Skeletal muscle tissue (tissue), 4 donors: ENCODE measurements around the gene DOK7. TPM values are rescaled to one million over a fixed set of nuclear protein-coding genes. Genes with fewer than 3 reads are reported as not detected.

ENCODE experiments used
- H3K27ac ChIP-seq: one replicate; pipeline ENCODE4 v1.7.0; 2013; ENCODE audit warnings: mild to moderate bottlenecking, low read depth, low read length, inconsistent platforms
- H3K27me3 ChIP-seq, 3 donors: one replicate each; pipeline ENCODE4 v1.7.0; 2013; ENCODE audit warnings: low read length in 3 of 3; ENCODE audit not compliant: control insufficient read depth in 3 of 3, insufficient read depth in 3 of 3
- H3K36me3 ChIP-seq, 3 donors: one replicate each; pipeline ENCODE4 v1.7.0; 2013; ENCODE audit warnings: low read length in 3 of 3; ENCODE audit not compliant: control insufficient read depth in 3 of 3, insufficient read depth in 3 of 3
- H3K4me1 ChIP-seq, 3 donors: one replicate each; pipeline ENCODE4 v1.7.0; 2013; ENCODE audit warnings: low read length in 3 of 3, mild to moderate bottlenecking in 3 of 3; ENCODE audit not compliant: control insufficient read depth in 3 of 3, insufficient read depth in 3 of 3
- H3K4me3 ChIP-seq, 3 donors: one replicate each; pipeline ENCODE4 v1.7.0; 2013; ENCODE audit warnings: low read length in 3 of 3
- H3K9ac ChIP-seq, 3 donors: one replicate each; pipeline ENCODE4 v1.7.0; 2013; ENCODE audit warnings: low read length in 3 of 3, mild to moderate bottlenecking in 3 of 3, moderate library complexity in 2 of 3, low read depth in 1 of 3
- H3K9me3 ChIP-seq, 3 donors: one replicate each; pipeline ENCODE4 v1.7.0; 2013; ENCODE audit warnings: low read length in 3 of 3; ENCODE audit not compliant: control insufficient read depth in 3 of 3
- total RNA-seq: library from RNA; depleted of rRNA; stranded (reverse); fragments of >200 nt; gene quantifications from one replicate; pipeline ENCODE4 v1.2.3, GENCODE V29; 2014
- donor health status: Osteomylitis.

DOK7 gene
- total RNA-seq, 1 donor from 2014 or later: 9.9 TPM

DNA sequence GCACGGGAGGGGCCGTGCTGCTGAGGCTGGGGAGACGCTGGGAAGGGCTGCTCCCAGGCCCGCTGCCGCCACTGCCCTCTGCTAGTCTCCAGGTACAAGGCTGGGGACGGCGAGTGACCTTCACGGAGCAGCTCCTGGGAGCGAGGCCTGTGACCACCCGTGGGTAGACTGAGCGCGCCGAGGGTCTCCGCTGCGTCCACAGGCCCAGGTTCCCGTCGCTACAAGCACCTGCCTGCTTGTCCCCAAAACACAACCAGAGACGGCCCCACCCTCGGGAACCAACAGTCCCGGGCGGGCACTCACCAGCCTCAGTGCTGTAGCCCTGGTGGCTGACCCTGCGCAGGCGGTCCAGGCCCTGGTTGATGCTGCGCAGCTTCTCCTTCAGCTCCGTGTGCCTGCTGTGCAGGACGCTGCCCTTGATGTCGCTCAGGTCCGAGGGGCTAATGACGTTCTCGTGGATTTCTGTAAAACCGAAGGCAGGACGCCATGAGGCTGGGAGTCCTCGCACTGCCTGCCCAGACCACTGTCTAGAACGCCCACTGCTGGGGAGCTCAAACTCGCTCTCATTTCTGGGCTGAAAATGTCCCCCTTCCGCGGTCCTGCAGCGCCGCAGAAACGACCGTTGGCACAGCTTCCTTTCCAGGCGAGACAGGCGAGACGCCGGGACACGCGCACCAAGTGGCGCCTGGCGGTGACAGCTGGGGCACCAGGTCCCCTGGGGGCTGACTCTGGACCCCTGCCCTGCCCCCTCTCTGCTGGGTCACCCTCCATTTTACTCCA, 54.8 kb downstream of the DOK7 start:
- H3K27ac ChIP-seq: no peak overlapping the region
- peaks cover 75 to 80% (median 77%) of the 10 kb centered on the region in 3 donors for H3K36me3 ChIP-seq
- no peak overlapping the region for H3K4me3 ChIP-seq
- H3K9me3 ChIP-seq: no peaks in the 10 kb centered on the region
- H3K4me1 ChIP-seq: no peaks in the 10 kb centered on the region
- H3K9ac ChIP-seq: no peak overlapping the region
- no peaks in the 10 kb centered on the region for H3K27me3 ChIP-seq

DNA sequence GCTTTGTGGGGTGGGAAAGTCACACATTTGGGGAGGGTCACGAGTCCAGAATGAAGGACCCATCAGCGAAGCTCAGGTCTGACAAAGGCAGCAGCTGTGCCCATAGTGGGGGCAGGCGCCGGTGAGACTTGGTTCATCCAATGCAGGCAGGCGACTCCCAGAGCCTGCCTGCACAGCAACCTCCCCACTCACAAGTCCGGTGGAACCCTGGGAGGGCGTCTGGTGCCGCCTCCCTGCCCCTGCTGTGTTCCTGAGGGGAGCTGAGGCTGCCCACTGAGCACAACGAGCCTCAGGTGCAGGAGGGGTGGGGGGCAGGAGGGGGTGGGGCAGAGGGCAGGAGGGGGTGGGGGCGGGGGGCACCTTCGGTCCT, 55.4 kb downstream of the DOK7 start:
- no peak overlapping the region for H3K4me3 ChIP-seq
- no peaks in the 10 kb centered on the region for H3K9me3 ChIP-seq
- no peaks in the 10 kb centered on the region for H3K4me1 ChIP-seq
- H3K27ac ChIP-seq: no peak overlapping the region
- H3K36me3 ChIP-seq: peaks cover 76 to 79% (median 78%) of the 10 kb centered on the region in 3 donors
- no peak overlapping the region for H3K9ac ChIP-seq
- no peaks in the 10 kb centered on the region for H3K27me3 ChIP-seq

DNA sequence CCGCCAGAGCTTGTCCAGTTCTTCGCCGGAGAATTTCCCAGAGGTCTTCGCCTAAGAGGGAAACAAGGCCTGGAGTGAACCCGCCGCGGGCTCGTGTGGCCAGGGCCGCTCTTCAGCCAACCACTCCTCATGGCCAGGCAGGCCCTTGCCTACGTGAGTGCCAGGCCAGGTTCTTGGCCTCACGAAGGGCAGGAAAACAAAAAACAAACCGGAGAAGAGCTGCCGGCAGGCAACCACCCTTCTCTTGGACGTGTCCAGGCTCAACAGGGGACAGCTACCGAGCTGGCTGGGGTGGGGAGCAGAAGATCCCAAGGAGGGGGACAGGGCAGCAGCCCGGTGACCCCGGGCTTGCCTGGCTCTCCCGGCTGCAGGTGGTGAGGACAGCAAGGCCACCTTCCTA, 55.8 kb downstream of the DOK7 start:
- no peaks in the 10 kb centered on the region for H3K9me3 ChIP-seq

DNA sequence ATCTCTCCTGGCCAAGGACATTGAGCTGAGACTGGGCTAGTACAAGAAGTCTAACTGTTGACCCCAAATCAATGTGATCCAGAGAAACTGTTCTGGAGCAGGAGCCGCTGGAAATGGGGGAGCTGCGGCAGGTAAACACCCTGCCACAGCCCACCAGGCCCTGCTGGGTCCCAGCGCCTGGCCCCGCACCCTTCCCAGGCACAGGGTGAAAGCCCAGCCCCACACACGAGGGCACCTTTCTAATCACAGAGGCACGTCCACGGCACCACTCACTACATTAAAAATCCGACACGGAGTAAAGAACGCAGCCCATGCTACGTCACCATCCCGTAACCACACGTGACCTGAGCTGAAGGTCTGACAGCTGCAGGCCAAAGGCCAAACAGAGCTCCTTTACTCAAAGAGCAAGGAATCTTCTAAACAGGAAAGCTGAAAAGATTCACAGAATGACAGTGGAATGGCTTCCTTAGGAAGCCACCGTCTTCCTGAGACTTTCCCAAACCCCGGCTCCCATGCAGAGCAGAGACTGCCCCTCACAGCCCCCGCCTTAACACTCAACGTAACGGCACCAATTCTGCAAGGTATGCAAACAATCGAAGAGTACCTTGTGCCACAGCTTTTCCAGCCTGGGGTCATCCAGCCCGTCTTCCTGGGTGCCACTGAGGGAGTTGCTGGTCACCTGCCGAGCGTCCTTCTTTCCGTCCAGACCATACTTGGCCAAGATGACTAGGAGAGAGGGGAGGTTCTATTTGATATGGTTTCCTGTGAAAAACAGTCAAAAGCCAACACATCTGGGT, 56.6 kb downstream of the DOK7 start:
- H3K9me3 ChIP-seq: no peaks in the 10 kb centered on the region
- H3K9ac ChIP-seq: no peak overlapping the region
- H3K4me3 ChIP-seq: no peak overlapping the region
- H3K27ac ChIP-seq: no peak overlapping the region
- no peaks in the 10 kb centered on the region for H3K27me3 ChIP-seq
- H3K36me3 ChIP-seq: peaks cover 72 to 78% (median 75%) of the 10 kb centered on the region in 3 donors
- H3K4me1 ChIP-seq: no peaks in the 10 kb centered on the region

More for the DNA sequence above, 55.8 kb downstream of the DOK7 start:
- Histone ChIP-seq H3K4me3 (no peak overlapping the region), H3K27me3 (no peaks in the 10 kb centered on the region), H3K9ac (no peak overlapping the region), H3K27ac (no peak overlapping the region), H3K36me3 (peaks cover 72 to 78% (median 76%) of the 10 kb centered on the region in 3 donors), H3K4me1 (no peaks in the 10 kb centered on the region)

DNA sequence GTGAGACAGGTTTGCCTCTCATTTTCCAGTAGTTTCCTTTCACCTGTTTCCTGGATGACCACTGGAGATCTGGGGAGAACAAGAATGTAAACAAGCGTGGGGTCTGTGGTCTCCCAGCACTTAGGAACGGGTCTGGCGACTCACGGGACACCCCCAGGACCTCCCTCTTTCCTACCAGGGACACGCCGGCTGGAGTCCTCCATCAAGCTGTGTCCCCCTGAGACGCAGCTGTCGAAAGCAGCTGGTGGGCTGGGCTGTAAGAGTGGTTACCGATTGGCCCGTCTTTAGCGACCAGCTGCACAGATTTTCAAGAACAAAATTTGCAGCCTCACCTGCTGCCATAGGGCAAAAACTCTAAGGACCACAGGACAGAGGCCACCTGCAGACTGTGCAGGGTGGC, 57.2 kb downstream of the DOK7 start:
- Histone ChIP-seq H3K9ac (no peak overlapping the region), H3K36me3 (peaks cover 68 to 78% (median 77%) of the 10 kb centered on the region in 3 donors), H3K9me3 (no peaks in the 10 kb centered on the region), H3K27ac (no peak overlapping the region), H3K4me1 (no peaks in the 10 kb centered on the region), H3K4me3 (no peak overlapping the region), H3K27me3 (no peaks in the 10 kb centered on the region)

DNA sequence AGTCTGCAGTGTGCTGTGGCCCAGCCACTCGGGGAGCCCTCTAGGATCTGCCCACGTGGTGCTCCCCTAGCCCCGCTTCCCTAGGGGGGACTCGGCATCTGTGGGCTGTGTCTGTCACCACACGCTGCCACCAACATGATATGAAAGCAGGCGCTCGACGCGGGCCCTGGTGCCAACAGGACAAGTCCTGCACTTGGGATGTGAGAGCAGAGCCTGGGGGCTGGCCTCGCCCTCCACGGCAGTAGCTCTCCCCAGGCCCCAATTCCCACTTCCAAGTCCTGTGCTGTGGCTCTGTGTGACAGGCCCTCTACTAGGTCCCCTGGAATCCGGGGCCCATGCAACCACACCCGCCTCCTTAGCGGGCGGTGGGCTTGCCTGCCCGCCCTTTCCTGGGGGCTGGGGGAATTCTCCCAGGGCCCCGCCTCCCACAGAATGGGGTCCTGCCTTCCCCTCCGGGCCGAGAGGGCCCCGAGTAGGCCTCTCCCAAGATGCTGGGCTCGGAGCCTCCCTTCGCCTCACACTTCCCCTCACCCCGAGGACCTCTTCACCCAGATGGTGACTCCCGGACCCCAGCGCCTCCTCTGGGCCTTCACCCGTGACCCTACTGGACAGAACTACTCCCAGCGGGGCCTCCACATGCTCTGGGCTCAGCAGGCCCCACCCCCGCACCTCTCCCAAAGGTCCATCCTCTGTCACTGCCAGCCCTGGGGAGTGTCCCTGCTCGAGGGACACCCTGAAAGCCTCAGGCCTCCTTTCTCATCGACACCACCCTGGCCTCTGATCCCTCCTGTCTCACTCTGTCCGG, 57.9 kb downstream of the DOK7 start:
- Histone ChIP-seq H3K36me3 (peaks cover 62 to 78% (median 70%) of the 10 kb centered on the region in 3 donors), H3K9ac (no peak overlapping the region), H3K27ac (no peak overlapping the region)

DNA sequence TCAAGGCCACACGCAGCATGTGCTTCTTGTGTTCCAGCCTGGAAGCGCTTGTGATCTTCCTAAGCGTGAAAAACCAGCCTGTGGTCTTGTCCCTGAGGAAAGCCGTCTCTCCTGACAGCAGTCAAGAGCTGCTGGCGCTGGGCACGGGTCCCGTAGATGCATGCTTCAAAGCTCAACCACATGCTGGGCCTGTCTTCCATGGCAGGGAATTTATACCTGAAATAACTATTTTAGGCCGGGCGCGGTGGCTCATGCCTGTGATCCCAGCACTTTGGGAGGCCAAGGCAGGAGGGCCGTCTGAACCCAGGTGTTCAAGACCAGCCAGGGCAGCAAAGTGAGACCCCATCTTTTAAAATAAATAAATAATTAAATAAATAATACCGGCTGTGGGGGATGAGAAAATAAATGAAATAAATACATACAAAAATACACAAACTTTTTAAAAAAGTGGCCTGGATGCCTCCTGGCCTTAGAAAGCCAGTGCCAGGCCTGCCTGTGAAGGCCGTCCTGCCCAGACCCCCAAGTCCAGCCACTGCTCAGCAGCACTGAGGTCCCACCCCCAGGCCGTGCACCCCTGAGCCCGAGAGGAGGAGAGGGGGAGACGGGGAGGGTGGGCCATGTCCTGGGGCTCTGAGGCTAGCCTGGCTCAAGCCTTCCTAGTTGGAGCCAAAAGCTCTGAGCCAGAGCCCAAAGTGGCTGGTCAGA, 58.7 kb downstream of the DOK7 start:
- no peaks in the 10 kb centered on the region for H3K4me1 ChIP-seq
- H3K9ac ChIP-seq: no peak overlapping the region
- no peak overlapping the region for H3K4me3 ChIP-seq
- H3K27ac ChIP-seq: no peak overlapping the region
- H3K36me3 ChIP-seq: peaks cover 56 to 70% (median 62%) of the 10 kb centered on the region in 3 donors
- H3K9me3 ChIP-seq: no peaks in the 10 kb centered on the region
- H3K27me3 ChIP-seq: no peaks in the 10 kb centered on the region

More for the DNA sequence above, 57.9 kb downstream of the DOK7 start:
- no peaks in the 10 kb centered on the region for H3K27me3 ChIP-seq
- no peaks in the 10 kb centered on the region for H3K4me1 ChIP-seq
- no peak overlapping the region for H3K4me3 ChIP-seq
- H3K9me3 ChIP-seq: no peaks in the 10 kb centered on the region

DNA sequence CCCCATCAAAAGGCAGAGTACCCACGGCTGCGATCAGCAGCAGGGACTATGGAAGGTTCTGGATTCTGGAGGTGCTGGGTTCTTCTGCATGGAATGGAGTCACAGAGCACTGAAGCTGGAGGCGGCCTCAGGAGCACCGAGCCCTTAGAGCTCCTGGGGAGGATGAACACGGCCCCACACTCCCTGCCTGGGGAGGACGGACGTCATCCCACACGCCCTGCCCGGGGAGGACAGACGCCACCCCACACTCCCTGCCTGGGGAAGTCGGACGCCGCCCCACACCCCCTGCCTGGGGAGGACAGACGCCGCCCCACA, 59.2 kb downstream of the DOK7 start:
- no peaks in the 10 kb centered on the region for H3K4me1 ChIP-seq

DNA sequence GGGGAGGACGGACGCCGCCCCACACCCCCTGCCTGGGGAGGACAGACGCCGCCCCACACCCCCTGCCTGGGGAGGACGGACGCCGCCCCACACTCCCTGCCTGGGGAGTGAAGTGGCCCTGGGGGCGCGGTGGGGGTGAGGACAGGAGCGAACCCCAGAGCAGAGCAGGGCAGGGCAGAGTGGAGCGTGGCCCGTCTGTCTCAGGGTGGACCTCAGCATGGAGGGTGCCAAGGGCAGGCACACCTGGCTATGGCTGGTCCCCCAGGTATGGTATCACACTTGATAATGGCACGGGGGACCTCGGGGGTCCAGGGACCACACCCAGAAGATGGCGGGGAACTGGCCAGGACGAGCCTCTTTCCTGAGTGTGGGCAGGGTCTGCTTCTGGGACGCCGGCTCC, 59.5 kb downstream of the DOK7 start:
- H3K9me3 ChIP-seq: no peaks in the 10 kb centered on the region
- no peak overlapping the region for H3K27ac ChIP-seq
- no peaks in the 10 kb centered on the region for H3K4me1 ChIP-seq
- H3K36me3 ChIP-seq: peaks cover 47 to 64% (median 58%) of the 10 kb centered on the region in 3 donors
- H3K9ac ChIP-seq: no peak overlapping the region
- H3K4me3 ChIP-seq: no peak overlapping the region
- no peaks in the 10 kb centered on the region for H3K27me3 ChIP-seq

More for the DNA sequence above, 59.2 kb downstream of the DOK7 start:
- H3K36me3 ChIP-seq: peaks cover 51 to 66% (median 59%) of the 10 kb centered on the region in 3 donors
- H3K27ac ChIP-seq: no peak overlapping the region
- H3K9me3 ChIP-seq: no peaks in the 10 kb centered on the region
- no peak overlapping the region for H3K9ac ChIP-seq
- no peak overlapping the region for H3K4me3 ChIP-seq
- no peaks in the 10 kb centered on the region for H3K27me3 ChIP-seq
